Measurements from ENCODE around the gene RASSF1. TPM values are rescaled to one million over a fixed set of nuclear protein-coding genes. Genes with fewer than 3 reads are reported as not detected.

Gene RASSF1
- total RNA-seq, result 35.8 TPM

GRCh38 chr3:50340448-50341329 is at the start of gene RASSF1:
Gene RASSF1, minus strand, starts transcription at chr3:50340836. Its CDS starts 31 bp downstream, at chr3:50340805.

GRCh38 chr3:50358911-50359759 is 18.5 kb upstream of the RASSF1 start, which contains the start of gene TMEM115:
Gene TMEM115, minus strand, starts transcription at chr3:50359521. Its CDS starts 458 bp downstream, at chr3:50359063.

GRCh38 chr3:50350527-50351322 is 10.1 kb upstream of the RASSF1 start, which contains the start of the genes CYB561D2 and NPRL2:
Gene CYB561D2, plus strand, starts transcription at chr3:50350862. Its CDS starts 572 bp downstream, at chr3:50351434.
Gene NPRL2, minus strand, starts transcription at chr3:50350775. Its CDS starts 123 bp downstream, at chr3:50350652.

GRCh38 chr3:50345586-50346234 is 5.1 kb upstream of the RASSF1 start, which contains the start of gene ZMYND10:
Gene ZMYND10, minus strand, starts transcription at chr3:50345732. Its CDS starts 153 bp downstream, at chr3:50345579.

GRCh38 chr3:50327943-50328691 is 12.5 kb downstream of the RASSF1 start, which contains the start of gene TUSC2:
Gene TUSC2, minus strand, starts transcription at chr3:50328223. Its CDS starts 124 bp downstream, at chr3:50328099.

GRCh38 chr3:50322386-50323091 is 18.1 kb downstream of the RASSF1 start, which contains the start of gene HYAL2:
Gene HYAL2, minus strand, starts transcription at chr3:50322745. Its CDS starts 2,256 bp downstream, at chr3:50320489.

GRCh38 chr3:50303013-50303815 is 37.4 kb downstream of the RASSF1 start, which contains the start of gene HYAL1:
Gene HYAL1, minus strand, starts transcription at chr3:50303574. Its CDS starts 618 bp downstream, at chr3:50302956.

GRCh38 chr3:50298836-50299637 is 41.6 kb downstream of the RASSF1 start, which contains the start of the genes HYAL3 and NAA80:
Gene HYAL3, minus strand, starts transcription at chr3:50299405. Its CDS starts 3,803 bp downstream, at chr3:50295602.
Gene NAA80, minus strand, starts transcription at chr3:50299405. Its CDS starts 1,942 bp downstream, at chr3:50297463.

GRCh38 chr3:50292159-50293078 is 48.2 kb downstream of the RASSF1 start, which contains the start of gene IFRD2:
Gene IFRD2, minus strand, starts transcription at chr3:50292429. Its CDS starts 155 bp downstream, at chr3:50292274.

Other genes starting within 250 kb of the RASSF1 start
- 42.8 TPM for gene SEMA3F, start 185.5 kb downstream of the RASSF1 start, total RNA-seq
- gene GNAT1, start 149.2 kb downstream of the RASSF1 start, total RNA-seq, result not detected
- gene SLC38A3, start 135.6 kb downstream of the RASSF1 start, total RNA-seq, result 2.9 TPM
- gene GNAI2, start 104.6 kb downstream of the RASSF1 start, total RNA-seq, result 159 TPM
- 70.1 TPM for gene SEMA3B, start 71.7 kb downstream of the RASSF1 start, total RNA-seq
- 3.2 TPM for gene LSMEM2, start 61.7 kb downstream of the RASSF1 start, total RNA-seq
- gene IFRD2, start 48.4 kb downstream of the RASSF1 start, total RNA-seq, result 31.7 TPM
- 3.7 TPM for gene HYAL3, start 41.4 kb downstream of the RASSF1 start, total RNA-seq
- gene NAA80, start 41.4 kb downstream of the RASSF1 start, total RNA-seq, result 4.8 TPM
- gene HYAL1, start 37.3 kb downstream of the RASSF1 start, total RNA-seq, result 6.3 TPM
- 128 TPM for gene HYAL2, start 18.1 kb downstream of the RASSF1 start, total RNA-seq
- 10.5 TPM for gene TUSC2, start 12.6 kb downstream of the RASSF1 start, total RNA-seq
- gene ZMYND10, start 4.9 kb upstream of the RASSF1 start, total RNA-seq, result 3.9 TPM
- 27.5 TPM for gene NPRL2, start 9.9 kb upstream of the RASSF1 start, total RNA-seq
- gene CYB561D2, start 10.0 kb upstream of the RASSF1 start, total RNA-seq, result 18.0 TPM
- gene TMEM115, start 18.7 kb upstream of the RASSF1 start, total RNA-seq, result 37.8 TPM
- 10.1 TPM for gene CACNA2D2, start 162.8 kb upstream of the RASSF1 start, total RNA-seq
- 14.2 TPM for gene C3orf18, start 226.9 kb upstream of the RASSF1 start, total RNA-seq
- 16.1 TPM for gene HEMK1, start 228.7 kb upstream of the RASSF1 start, total RNA-seq